GM21526 (cell line): Measurements from ENCODE around the gene ARFRP1.
"Not testable (repeated sequence)": the region's sequence is repeated elsewhere in the genome, so short reads cannot be mapped to it uniquely, and the experiment has no call there.

Experiments used
- ATAC-seq: cut with Tn5 transposase; IDR thresholded peaks from one replicate; pipeline ENCODE4 v1.9.1; 2021; ENCODE audit warnings: moderate library complexity; ENCODE audit not compliant: unreplicated experiment, low FRiP score

The ARFRP1 gene

DNA sequence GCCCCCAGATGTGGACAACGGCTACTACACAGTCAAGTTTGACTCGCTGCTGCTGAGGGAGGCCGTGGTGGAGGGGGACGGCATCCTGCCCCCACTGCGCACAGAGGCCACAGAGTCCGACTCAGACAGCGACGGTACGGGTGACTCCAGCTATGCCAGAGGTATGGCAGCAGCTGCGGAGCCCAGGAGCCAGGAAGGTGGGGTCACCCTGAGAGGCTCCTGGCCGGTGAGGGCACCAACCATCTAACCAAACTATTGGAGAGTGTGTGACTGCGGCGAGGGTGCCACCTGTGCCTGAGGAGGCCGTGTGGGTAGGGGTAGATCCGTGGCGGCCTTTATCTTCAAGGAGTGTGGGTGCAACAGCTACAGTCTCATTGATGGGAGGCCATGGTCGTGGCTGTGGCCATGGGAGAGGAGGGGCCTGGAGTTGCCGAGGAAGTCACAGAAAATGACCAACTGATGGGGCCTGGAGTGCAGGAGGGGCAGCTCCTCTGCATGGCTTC lies 25.9 kb upstream of the ARFRP1 start:
- ATAC-seq: no peak

DNA sequence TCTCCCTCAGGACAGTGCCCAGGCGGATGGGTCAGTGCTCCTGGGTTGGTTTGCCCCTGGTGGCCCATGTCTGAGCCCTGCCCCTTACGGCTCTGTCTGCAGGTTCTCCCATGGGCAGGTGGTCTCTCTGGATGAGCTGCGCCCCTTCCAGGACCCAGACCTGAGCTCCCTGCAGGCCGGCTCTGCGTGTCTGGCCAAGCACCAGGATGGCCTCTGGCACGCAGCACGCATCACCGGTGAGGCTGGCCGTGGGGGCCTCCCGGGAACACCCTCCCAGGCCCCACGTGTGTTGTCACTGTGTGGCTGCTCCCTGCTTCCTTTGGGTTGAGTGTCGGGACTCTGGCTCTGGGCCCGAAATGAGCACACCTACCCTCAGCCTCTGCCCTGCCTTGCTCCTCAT lies 25.3 kb upstream of the ARFRP1 start:
- no peak for ATAC-seq

GRCh38 chr20:63732118-63733095 lies 24.6 kb upstream of the ARFRP1 start:
- ATAC-seq: no peak

- no peak for ATAC-seq
Observed at GRCh38 chr20:63731410-63731809, 23.6 kb upstream of the ARFRP1 start.

DNA sequence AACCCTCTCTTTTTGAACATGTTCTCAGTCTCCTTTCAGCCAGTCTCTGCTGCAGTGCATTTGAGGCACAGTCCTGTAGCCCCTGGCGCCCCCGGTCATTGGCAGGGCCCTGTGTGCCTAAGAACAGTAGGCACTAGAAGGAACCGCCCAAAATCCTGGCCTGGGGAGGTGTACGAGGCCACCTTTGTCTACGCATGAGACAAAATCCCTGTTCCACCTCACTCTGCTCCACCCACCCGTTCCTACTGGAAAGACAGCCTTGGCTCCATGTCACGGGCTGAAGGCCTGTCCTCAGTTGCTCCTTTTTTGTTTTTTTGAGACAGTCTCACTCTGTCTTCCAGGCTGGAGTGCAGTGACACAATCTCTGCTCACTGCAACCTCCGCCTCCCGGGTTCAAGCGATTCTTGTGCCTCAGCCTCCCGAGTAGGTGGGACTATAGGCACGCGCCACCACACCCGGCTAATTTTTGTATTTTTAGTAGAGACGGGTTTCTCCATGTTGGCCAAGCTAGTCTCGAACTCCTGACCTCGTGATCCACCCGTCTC lies 22.5 kb upstream of the ARFRP1 start:
- not testable (repeated sequence) for ATAC-seq

GRCh38 chr20:63722967-63723622 lies 15.3 kb upstream of the ARFRP1 start:
- ATAC-seq: not testable (repeated sequence)

DNA sequence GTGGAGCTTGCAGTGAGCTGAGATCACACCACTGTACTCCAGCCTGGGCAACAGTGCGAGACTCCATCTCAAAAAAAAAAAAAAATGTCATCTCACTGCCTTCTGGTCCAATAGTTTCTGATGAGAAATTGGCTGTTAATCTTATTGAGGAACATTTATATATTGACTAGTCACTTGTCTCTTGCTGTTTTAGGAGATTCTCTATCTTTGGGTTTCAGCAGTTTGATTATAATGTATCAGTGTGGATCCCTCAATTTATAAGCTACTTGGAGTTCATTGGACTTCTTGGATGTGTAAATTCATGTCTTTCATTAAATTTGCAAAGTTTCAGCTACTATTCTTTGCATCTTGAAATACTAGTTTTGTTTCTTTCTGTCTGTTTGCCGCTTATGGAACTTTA lies 11.2 kb upstream of the ARFRP1 start:
- no peak for ATAC-seq

GRCh38 chr20:63714858-63715257 lies 7.1 kb upstream of the ARFRP1 start:
- ATAC-seq: no peak

GRCh38 chr20:63712191-63712590 lies 4.4 kb upstream of the ARFRP1 start:
- ATAC-seq: no peak

DNA sequence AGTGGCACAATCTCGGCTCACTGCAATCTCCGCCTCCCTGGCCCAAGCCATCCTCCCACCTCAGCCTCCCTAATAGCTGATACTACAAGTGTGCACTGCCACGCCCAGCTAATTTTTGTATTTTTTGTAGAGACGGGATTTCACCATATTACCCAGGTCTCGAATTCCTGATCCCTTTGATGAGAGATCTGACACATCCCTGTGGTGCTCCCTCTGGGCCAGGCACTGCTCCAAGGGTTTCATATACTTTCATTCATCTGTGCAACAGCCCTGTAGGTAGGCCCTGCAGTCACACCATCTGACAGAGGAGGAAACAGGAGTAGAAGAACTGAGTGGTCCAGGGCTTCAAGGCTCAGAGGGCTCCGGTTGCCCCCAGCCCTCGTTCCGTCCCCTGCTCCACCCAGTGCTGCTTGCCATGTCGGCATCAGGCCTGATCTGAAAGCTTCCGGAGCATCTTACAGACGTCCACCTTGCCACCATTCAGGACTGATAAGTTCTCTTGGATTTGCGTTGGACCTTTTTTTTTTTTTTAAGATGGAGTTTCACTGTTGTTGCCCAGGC lies 3.4 kb upstream of the ARFRP1 start:
- ATAC-seq: no peak

DNA sequence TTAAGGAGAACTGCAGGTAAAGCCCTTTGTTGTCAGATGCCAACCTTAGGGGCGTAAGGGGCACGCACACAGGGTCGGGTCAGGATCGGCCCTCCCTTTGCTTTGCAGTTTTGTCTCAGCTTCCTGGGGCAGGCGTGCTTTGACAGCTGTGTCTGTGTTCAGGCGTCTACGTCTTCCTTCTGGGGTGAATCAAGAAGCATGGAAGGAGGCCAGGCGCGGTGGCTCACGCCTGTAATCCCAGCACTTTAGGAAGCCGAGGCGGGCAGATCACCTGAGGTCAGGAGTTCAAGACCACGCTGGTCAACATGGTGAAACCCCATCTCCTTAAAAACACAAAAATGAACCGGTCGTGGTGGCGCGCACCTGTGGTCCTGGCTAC lies 1.4 kb upstream of the ARFRP1 start:
- no peak for ATAC-seq

DNA sequence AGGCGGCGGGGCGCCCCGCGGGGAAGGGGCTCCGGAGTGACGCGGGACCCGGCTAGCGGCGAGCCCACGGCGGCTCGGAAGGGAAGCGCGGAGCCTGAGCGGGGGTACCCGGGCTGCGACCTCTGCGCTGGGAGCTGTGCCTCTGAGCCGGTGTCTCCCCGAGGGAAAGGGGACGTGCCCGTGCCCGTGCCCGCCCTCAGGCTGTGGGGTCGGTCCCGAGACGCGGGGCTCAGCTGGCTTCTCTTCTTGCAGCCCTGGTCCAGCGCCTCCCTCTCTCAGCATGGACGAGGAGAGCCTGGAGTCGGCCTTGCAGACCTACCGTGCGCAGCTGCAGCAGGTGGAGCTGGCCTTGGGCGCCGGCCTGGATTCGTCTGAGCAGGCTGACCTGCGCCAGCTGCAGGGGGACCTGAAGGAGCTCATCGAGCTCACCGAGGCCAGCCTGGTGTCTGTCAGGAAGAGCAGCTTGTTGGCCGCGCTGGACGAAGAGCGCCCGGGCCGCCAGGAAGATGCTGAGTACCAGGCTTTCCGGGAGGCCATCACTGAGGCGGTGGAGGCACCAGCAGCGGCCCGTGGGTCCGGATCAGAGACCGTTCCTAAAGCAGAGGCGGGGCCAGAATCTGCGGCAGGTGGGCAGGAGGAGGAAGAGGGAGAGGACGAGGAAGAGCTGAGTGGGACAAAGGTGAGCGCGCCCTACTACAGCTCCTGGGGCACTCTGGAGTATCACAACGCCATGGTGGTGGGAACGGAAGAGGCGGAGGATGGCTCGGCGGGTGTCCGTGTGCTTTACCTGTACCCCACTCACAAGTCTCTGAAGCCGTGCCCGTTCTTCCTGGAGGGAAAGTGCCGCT lies 749 bp upstream of the ARFRP1 start:
- peak; percentile 9 for ATAC-seq

DNA sequence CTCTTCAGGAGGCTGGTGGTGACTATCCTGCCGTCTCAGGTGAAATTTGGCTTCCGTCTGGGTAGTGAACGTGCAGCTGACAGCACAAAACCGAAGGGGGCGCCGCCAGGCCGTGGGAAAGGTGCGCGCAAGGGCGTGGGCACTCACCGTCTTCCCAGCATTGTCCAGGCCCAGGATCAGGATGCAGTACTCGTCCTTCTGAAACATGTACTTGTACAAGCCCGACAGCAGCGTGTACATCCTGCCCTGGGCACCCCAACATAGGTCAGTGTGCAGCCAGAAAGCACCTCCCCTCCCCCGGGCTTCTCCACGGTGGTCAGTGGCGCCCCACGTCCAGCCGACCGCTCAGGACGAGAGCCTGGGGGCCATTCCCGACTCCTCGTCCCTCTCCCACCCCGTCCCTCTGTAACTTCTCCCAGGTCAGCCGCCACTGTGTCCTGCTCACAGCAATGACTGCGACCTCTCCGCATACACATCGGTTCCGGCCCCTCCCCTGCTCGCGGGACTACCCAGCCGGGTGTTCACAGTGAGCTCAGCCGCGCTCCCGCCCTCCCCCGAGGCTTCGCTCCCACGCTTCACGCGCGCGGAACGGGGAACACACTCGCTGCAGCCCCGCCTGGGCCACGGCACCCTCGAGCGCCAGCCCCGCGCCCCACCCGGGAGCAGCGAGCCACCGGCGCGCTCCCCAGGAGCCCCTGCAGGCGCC lies 771 bp downstream of the ARFRP1 start:
- ATAC-seq: peak; percentile 22

DNA sequence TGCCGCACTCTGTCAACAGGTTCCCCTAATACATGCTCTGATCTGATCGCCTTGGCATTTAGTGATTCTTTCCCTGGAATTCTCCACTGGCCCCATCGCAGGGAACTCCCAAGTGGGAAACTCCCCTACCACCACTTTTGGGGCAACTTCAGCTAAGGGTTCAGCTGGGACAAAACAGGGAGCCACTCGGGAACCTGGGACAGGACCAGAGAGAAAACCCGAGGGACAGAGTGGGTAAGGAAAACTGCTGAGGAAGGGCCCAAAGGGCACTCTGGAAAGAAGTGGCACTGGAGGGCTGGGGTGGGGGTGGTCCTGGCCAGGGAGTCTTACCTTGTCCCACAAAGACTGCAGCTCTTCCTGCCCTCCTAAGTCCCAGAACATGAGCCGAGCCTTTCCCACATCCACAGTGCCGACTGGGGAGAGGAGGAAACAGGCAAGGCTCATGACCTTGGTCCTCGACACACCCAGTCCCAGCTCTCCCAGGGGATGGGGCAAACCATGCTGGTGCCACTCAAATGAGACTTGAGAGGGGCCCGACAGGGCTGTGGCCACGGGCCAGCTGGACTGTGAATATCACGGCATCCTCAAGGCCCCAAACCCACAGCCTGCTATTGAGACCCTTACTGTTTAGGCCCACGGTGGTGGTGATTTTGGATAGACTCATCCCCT lies 1.6 kb downstream of the ARFRP1 start:
- no peak for ATAC-seq

DNA sequence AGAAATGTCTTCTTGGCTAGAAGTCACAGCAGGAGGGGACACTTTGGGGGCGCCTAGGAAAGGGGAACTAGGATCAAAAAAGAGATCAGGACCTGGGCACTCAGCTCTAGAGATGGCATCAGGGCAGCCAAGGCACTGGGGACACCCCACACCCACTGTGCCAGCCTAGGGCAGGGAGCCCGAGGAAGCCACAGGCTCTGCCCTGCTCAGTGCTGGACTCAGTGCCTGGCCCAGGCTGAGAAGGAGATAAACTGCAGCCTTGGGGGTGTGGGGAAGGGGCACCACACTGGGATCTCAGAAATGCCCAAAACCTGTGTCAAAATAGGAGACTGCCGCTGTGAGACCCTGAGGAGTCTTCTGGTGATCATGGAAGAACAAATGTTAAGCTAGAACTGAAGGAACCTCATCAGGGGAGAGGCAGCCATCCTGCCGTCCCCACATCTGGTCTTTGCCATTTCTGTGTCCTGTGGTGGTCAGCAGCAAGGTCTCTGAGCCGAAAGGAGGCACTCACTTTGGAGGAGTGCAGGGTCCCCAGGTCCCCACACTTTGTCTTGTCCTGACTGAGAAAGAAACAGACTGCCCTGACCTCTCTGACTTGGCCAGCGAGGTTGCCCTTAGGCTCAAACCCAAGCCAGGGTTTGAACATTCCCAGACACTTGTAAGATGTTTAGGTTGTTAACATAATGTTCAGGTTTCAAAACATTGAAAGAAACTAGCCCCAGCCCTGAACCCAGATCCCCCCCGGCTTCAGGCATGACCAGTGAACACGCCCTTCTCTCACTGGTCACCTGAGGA lies 2.3 kb downstream of the ARFRP1 start:
- no peak for ATAC-seq

GRCh38 chr20:63704749-63705117 lies 3.0 kb downstream of the ARFRP1 start:
- no peak for ATAC-seq

DNA sequence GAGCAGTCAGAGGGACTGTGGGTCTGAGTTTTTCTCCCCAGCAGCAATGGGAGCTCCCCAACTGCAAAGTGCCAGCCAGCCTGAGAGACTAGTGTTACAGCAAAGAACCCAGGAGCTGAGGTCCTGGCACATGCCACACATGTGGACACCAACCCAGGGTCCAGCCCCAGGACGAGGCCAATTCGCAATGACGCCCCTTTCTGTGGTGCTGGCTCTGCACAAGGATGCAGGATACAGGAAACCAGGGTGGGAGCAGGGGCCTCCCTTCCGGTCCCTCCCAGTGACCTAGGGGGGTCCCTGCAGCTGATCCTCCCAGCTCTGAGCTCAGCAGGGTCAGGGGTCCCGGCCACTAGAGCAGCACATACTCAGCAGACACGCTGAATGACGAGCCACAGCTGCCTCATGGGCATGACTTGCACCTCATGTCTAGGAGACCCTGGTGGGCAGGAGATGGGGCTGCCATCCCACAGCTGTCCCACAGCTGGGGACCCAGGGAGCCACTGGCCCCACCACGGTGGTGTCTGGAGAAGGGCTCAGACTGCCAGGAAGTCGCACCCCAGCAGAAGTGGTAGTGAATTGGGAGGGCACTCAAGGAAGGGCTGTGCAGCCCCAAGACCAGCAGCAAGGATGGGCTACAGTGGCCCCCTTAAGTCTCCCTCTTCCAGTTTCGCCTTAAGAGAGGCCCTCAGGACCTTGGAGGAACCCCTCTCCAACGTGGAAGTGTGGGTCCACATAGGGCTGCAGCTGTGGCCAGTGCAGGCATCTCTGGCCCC lies 3.6 kb downstream of the ARFRP1 start:
- ATAC-seq: no peak
